Kidney (tissue), 22 donors: ENCODE results near the gene KRT77. TPM values are rescaled to one million over a fixed set of nuclear protein-coding genes. Genes with fewer than 3 reads are reported as not detected.
"Not testable (repeated sequence)": the region's sequence is repeated elsewhere in the genome, so short reads cannot be mapped to it uniquely, and the experiment has no call there.

Experiments used
- DNase-seq, 5 donors: peaks; one replicate each; pipeline ENCODE4 v3.0.0-alpha.2; 2013 to 2020
- FAIRE-seq: peaks from 2 replicates; lab custom pipeline; 2012; peaks lifted over from hg19 to GRCh38; lab: Jason Lieb, UNC
- H3K27ac ChIP-seq, 2 donors: one replicate each; pipeline ENCODE4 v1.7.0; 2013; ENCODE audit warnings: low read depth in 2 of 2, low read length in 2 of 2, inconsistent platforms in 1 of 2
- H3K27me3 ChIP-seq: one replicate; pipeline ENCODE4 v1.7.1; 2013; ENCODE audit warnings: low read length, inconsistent platforms; ENCODE audit not compliant: control insufficient read depth, insufficient read depth
- H3K36me3 ChIP-seq, 3 donors: one replicate each; pipeline versions ENCODE4 v1.7.0 to v1.7.1; 2013; ENCODE audit warnings: low read length in 3 of 3, control low read depth in 1 of 3, inconsistent platforms in 1 of 3; ENCODE audit not compliant: insufficient read depth in 3 of 3, control insufficient read depth in 2 of 3
- H3K4me1 ChIP-seq, 3 donors: one replicate each; pipeline versions ENCODE4 v1.7.0 to v1.7.1; 2013; ENCODE audit warnings: low read length in 3 of 3, inconsistent platforms in 1 of 3, low read depth in 1 of 3; ENCODE audit not compliant: control insufficient read depth in 2 of 3, insufficient read depth in 2 of 3
- H3K4me3 ChIP-seq, 3 donors: one replicate each; pipeline versions ENCODE4 v1.7.0 to v1.8.1; 2013; ENCODE audit warnings: low read length in 3 of 3, control low read depth in 1 of 3, inconsistent platforms in 1 of 3
- H3K9ac ChIP-seq, 3 donors: one replicate each; pipeline versions ENCODE4 v1.7.0 to v1.7.1; 2013; ENCODE audit warnings: low read length in 3 of 3, control low read depth in 1 of 3, inconsistent platforms in 1 of 3
- H3K9me3 ChIP-seq, 3 donors: one replicate each; pipeline versions ENCODE4 v1.7.0 to v1.7.1; 2013; ENCODE audit warnings: low read length in 3 of 3, control low read depth in 1 of 3, inconsistent platforms in 1 of 3; ENCODE audit not compliant: control insufficient read depth in 2 of 3, insufficient read depth in 1 of 3
- intact Hi-C: fragments of 100-400 bp; cut with DNase I; formaldehyde crosslinking; loops from one replicate; pipeline ENCODE4 v1.11.1; 2022
- long read RNA-seq, 10 donors: library from polyadenylated mRNA in 1 of 10; unstranded in 1 of 10; transcript quantifications; one replicate each; pipeline ENCODE4 v2.0.0 and lab custom pipeline, GENCODE V29; 2021 to 2026
- polyA plus RNA-seq: library from polyadenylated mRNA; stranded (reverse); fragments of 350-450 nt; fragmentation: Illumina TruSeq; extraction: RNeasy Lipid Tissue Mini Kit (QIAGEN cat#74804); gene quantifications from one replicate; pipeline ENCODE4 v1.2.3, GENCODE V29; 2014; ENCODE audit warnings: low read depth, low replicate concordance; ENCODE audit not compliant: insufficient read depth
- total RNA-seq: library from RNA; stranded (reverse); fragmentation: NEBNext Ultra II Directional; extraction: Animal tissue kit (Norgen Biotek cat#: 25700); gene quantifications from one replicate; pipeline ENCODE4 v1.2.1, GENCODE V29; 2021
- TF ChIP-seq, protein P1 (sequence below): IDR thresholded peaks from 3 replicates; pipeline ENCODE4 v1.5.1; 2012; ENCODE audit warnings: mild to moderate bottlenecking, moderate library complexity, borderline replicate concordance; ENCODE audit not compliant: insufficient read depth; ENCODE audit errors: extremely low read depth
- donor health status: control.
- donor health status: control.
- donor health status: control.
- donor health status: control.
- donor health status: control.
- donor health status: DM: yes; HTN: yes; CAD: no.
- donor health status: Normal renal cell carcinoma (clear cell type).

The KRT77 gene
- total RNA-seq (not detected), polyA plus RNA-seq (not detected)
- long read RNA-seq, donor 1, result 0 reads
- long read RNA-seq, donor 2, result 0 reads
- long read RNA-seq, donor 3, result 0 reads
- long read RNA-seq, donor 4, result 0 reads
- long read RNA-seq, donor 5, result 0 reads
- long read RNA-seq, donor 6, result 0 reads
- long read RNA-seq, donor 7, result 0 reads
- long read RNA-seq, donor 8, result 0 reads
- long read RNA-seq, donor 9, result 0 reads
- long read RNA-seq, donor 10, result 0 reads

DNA sequence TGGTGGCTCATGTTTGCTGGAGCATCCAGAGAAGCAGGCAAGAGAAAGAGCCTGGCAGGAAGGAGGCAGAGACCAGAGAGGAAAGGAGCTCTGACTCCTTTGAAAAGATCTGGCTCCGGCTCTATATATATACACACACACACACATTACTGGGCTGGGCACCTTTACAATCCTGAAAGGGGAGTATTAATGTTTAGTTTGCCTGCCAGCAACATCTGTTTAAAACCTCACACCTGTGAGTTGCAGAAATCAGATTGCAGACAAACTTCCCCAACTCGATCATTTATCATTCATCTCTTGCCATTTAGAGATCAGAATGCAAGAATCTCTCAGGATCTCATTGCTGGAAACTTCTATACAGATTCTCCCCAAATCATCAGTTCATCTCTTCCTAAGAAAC lies at the start of gene KRT77:
KRT77 (minus strand) TSS at position 101 of the 400 bp plus-strand sequence; CDS start at position 11, 90 bp downstream.
- Histone ChIP-seq H3K27me3 (no peaks in the 10 kb centered on the region), H3K4me1 (no peaks in the 10 kb centered on the region), H3K9ac (no peak within 1 kb of the TSS), H3K27ac (no peak within 1 kb of the TSS), H3K4me3 (no peak within 1 kb of the TSS), H3K9me3 (no peaks in the 10 kb centered on the region), H3K36me3 (no peaks in the 10 kb centered on the region)
- FAIRE-seq (no peak), DNase-seq (no peak)
- intact Hi-C loops, result no loop called here
- TF ChIP-seq, protein P1, sequence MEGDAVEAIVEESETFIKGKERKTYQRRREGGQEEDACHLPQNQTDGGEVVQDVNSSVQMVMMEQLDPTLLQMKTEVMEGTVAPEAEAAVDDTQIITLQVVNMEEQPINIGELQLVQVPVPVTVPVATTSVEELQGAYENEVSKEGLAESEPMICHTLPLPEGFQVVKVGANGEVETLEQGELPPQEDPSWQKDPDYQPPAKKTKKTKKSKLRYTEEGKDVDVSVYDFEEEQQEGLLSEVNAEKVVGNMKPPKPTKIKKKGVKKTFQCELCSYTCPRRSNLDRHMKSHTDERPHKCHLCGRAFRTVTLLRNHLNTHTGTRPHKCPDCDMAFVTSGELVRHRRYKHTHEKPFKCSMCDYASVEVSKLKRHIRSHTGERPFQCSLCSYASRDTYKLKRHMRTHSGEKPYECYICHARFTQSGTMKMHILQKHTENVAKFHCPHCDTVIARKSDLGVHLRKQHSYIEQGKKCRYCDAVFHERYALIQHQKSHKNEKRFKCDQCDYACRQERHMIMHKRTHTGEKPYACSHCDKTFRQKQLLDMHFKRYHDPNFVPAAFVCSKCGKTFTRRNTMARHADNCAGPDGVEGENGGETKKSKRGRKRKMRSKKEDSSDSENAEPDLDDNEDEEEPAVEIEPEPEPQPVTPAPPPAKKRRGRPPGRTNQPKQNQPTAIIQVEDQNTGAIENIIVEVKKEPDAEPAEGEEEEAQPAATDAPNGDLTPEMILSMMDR, result no peak

DNA sequence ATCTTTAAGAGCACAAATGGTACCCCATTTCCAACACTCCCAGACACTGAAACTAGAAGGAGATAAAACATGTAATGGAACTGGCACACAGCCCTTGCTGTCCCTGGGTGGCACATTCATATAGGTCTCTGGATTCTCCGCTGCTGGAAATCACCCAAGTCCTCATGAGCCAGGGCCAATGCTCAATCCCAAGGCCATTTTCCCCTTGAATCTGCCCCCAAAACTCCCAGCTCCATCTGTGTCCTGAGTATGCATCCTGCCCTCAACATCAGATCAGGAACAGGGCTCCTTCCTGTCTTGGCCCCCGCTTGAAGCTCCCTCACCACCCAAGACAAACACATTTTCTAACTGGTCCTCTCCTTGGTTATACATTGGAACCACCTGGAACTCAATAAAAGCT lies 49.2 kb upstream of the KRT77 start:
- DNase-seq (no peak), FAIRE-seq (no peak)
- Histone ChIP-seq H3K36me3 (no peaks in the 10 kb centered on the region), H3K27ac (no peak overlapping the region), H3K9ac (no peak overlapping the region), H3K4me3 (no peak overlapping the region), H3K27me3 (no peaks in the 10 kb centered on the region), H3K9me3 (no peaks in the 10 kb centered on the region), H3K4me1 (peaks cover 0 to 7% (median 0%) of the 10 kb centered on the region in 3 donors)
- intact Hi-C loops, result no loop called here
- TF ChIP-seq, protein P1, result no peak

DNA sequence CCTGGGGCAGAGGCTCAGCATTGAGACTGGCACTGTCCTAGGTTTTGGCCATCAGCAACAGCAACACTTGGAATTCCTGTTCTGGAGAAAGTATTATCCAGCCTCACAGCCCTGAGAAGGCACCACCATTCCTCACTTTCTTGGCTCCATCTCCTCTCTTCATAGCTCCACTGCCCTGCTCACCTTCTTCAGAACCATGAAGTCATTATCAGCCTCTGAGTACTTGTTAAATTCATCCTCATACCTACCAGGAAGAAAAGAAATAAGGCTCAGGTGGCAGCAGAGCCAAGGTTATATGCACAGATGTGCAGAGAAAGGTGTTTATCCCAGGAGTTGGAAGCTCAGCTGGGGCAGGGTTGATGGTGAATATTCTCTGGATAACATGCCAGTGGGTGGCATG lies 48.5 kb upstream of the KRT77 start:
- TF ChIP-seq, protein P1, result no peak
- H3K27ac ChIP-seq, result no peak overlapping the region
- H3K36me3 ChIP-seq, result no peaks in the 10 kb centered on the region
- no peak for DNase-seq
- no peak overlapping the region for H3K9ac ChIP-seq
- no peak overlapping the region for H3K4me3 ChIP-seq
- H3K4me1 ChIP-seq, result peaks cover 0 to 7% (median 0%) of the 10 kb centered on the region in 3 donors
- no peak for FAIRE-seq
- intact Hi-C loops, result no loop called here
- no peaks in the 10 kb centered on the region for H3K9me3 ChIP-seq
- H3K27me3 ChIP-seq, result no peaks in the 10 kb centered on the region

DNA sequence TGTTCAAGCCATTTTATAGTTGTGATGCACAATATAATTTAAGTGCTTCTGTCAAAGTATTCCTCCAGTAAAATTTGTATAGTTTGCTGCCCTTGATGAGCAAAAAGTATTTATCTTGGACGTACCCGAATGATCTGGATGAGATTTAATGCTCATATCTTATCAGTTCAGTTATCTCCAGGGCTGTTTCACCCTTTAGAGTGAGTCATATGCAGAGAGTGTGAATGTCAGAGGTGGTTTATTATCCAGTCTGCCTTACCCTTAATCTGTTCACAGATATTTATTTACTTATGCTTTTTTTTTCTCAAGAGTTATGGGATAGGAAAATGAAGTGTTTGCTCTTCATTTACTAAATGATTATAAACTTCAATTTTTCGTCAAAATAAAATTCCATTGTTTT lies 47.2 kb upstream of the KRT77 start:
- H3K4me3 ChIP-seq, DNase-seq, H3K9me3 ChIP-seq, H3K9ac ChIP-seq, H3K36me3 ChIP-seq, intact Hi-C loops, H3K27me3 ChIP-seq, H3K27ac ChIP-seq, H3K4me1 ChIP-seq, FAIRE-seq: not testable (repeated sequence)
